ENCODE measurements around the gene EPHA7. TPM values are rescaled to one million over a fixed set of nuclear protein-coding genes. Genes with fewer than 3 reads are reported as not detected.

The EPHA7 gene
- total and polyA plus RNA-seq, 2 of the 13 experiments (the other 11 are each of a cell fraction or from before 2014, with no cell fraction given) = not detected

DNA sequence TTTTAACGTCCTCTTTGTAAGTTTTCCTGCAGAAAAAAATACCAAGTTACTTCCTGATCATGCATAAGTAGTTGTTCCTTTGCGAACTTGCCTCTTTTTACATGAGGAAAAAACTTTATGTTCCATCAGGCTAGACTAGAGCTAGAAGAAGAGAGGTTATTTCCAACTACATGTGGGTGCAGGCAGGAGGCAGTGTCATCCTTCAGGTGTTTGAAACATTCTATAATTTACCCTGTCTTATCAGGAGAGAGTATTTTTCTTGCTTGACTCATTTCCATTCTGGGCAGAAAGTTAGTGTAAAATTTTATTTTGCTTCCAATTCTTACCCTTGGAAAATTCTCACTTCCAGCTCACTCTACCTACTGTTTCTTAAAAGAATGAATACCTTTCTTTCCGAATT is 28.5 kb upstream of the EPHA7 start:
- no peaks in the 10 kb centered on the region for H4K20me1 ChIP-seq (ENCODE audit: insufficient read depth, low read length)
- no peaks in the 10 kb centered on the region for H3K79me2 ChIP-seq (ENCODE audit: insufficient read depth, low read length)
- FAIRE-seq (no peak), ATAC-seq (no peak), DNase-seq (ENCODE audit: low spot score) (no peak)
- POLR2A ChIA-PET = no interaction called here
- no peak overlapping the region for H3K9ac ChIP-seq (ENCODE audit: insufficient read depth, low read depth, low read length)
- intact Hi-C loops (cut with micrococcal nuclease; ENCODE audit: unreplicated experiment) (no loop called here), in situ Hi-C loops (cut with HindIII; ENCODE audit: extremely low pct_ligation_motif_present, low pct_unique_long_range_greater_than_20kb) (no loop called here)
- H3K36me3 ChIP-seq (replicated peaks in 1 of 2; ENCODE audit: control insufficient read depth in 1 of 2, insufficient read depth in 2 of 2, low read length in 2 of 2) = no peaks in the 10 kb centered on the region
- CTCF ChIA-PET (ENCODE audit: low intra/inter-chr PET ratio, low total read pairs) = no interaction called here
- H3K9me3 ChIP-seq (ENCODE audit: low read length) = no peaks in the 10 kb centered on the region
- H3K27ac ChIP-seq (ENCODE audit: extremely low read length, insufficient read depth, low read length) = no peak overlapping the region
- no peak overlapping the region for H2AFZ ChIP-seq (ENCODE audit: low read length)
- no peak overlapping the region for H3K4me3 ChIP-seq (replicated peaks in 1 of 3; ENCODE audit: insufficient read depth in 1 of 3, low read depth in 2 of 3, low read length in 3 of 3)
- H3K27me3 ChIP-seq (ENCODE audit: control insufficient read depth in 1 of 2, insufficient read depth in 2 of 2, low read length in 2 of 2) = no peaks in the 10 kb centered on the region
- no peak overlapping the region for H3K4me2 ChIP-seq (ENCODE audit: low read depth, low read length)
- no TSS peak for BruUV-seq (replicated peaks)
- H3K4me1 ChIP-seq (ENCODE audit: insufficient read depth, low read length) = no peaks in the 10 kb centered on the region
- under 1% methylated on average over 3 of the region's 3 CpGs for WGBS (ENCODE audit: low lambda C conversion rate)
- TF ChIP-seq KLF12 (CRISPR knock-in tag; IDR thresholded peaks at IDR 0.05; ENCODE audit: borderline replicate concordance) (no peak), ZNF772 (CRISPR knock-in tag; IDR thresholded peaks at IDR 0.05) (no peak), ATF7-NPFF (CRISPR knock-in tag; IDR thresholded peaks at IDR 0.05; ENCODE audit: low read depth) (no peak), ZNF598 (CRISPR knock-in tag; IDR thresholded peaks at IDR 0.05; ENCODE audit: borderline replicate concordance) (no peak)
- TF ChIP-seq, protein P1, sequence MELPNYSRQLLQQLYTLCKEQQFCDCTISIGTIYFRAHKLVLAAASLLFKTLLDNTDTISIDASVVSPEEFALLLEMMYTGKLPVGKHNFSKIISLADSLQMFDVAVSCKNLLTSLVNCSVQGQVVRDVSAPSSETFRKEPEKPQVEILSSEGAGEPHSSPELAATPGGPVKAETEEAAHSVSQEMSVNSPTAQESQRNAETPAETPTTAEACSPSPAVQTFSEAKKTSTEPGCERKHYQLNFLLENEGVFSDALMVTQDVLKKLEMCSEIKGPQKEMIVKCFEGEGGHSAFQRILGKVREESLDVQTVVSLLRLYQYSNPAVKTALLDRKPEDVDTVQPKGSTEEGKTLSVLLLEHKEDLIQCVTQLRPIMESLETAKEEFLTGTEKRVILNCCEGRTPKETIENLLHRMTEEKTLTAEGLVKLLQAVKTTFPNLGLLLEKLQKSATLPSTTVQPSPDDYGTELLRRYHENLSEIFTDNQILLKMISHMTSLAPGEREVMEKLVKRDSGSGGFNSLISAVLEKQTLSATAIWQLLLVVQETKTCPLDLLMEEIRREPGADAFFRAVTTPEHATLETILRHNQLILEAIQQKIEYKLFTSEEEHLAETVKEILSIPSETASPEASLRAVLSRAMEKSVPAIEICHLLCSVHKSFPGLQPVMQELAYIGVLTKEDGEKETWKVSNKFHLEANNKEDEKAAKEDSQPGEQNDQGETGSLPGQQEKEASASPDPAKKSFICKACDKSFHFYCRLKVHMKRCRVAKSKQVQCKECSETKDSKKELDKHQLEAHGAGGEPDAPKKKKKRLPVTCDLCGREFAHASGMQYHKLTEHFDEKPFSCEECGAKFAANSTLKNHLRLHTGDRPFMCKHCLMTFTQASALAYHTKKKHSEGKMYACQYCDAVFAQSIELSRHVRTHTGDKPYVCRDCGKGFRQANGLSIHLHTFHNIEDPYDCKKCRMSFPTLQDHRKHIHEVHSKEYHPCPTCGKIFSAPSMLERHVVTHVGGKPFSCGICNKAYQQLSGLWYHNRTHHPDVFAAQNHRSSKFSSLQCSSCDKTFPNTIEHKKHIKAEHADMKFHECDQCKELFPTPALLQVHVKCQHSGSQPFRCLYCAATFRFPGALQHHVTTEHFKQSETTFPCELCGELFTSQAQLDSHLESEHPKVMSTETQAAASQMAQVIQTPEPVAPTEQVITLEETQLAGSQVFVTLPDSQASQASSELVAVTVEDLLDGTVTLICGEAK (IDR thresholded peaks at IDR 0.05) = no peak
- TF ChIP-seq, protein P1 (CRISPR knock-in tag; IDR thresholded peaks at IDR 0.05) = no peak
- TF ChIP-seq, protein P2, sequence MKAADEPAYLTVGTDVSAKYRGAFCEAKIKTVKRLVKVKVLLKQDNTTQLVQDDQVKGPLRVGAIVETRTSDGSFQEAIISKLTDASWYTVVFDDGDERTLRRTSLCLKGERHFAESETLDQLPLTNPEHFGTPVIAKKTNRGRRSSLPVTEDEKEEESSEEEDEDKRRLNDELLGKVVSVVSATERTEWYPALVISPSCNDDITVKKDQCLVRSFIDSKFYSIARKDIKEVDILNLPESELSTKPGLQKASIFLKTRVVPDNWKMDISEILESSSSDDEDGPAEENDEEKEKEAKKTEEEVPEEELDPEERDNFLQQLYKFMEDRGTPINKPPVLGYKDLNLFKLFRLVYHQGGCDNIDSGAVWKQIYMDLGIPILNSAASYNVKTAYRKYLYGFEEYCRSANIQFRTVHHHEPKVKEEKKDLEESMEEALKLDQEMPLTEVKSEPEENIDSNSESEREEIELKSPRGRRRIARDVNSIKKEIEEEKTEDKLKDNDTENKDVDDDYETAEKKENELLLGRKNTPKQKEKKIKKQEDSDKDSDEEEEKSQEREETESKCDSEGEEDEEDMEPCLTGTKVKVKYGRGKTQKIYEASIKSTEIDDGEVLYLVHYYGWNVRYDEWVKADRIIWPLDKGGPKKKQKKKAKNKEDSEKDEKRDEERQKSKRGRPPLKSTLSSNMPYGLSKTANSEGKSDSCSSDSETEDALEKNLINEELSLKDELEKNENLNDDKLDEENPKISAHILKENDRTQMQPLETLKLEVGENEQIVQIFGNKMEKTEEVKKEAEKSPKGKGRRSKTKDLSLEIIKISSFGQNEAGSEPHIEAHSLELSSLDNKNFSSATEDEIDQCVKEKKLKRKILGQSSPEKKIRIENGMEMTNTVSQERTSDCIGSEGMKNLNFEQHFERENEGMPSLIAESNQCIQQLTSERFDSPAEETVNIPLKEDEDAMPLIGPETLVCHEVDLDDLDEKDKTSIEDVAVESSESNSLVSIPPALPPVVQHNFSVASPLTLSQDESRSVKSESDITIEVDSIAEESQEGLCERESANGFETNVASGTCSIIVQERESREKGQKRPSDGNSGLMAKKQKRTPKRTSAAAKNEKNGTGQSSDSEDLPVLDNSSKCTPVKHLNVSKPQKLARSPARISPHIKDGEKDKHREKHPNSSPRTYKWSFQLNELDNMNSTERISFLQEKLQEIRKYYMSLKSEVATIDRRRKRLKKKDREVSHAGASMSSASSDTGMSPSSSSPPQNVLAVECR (CRISPR knock-in tag; IDR thresholded peaks at IDR 0.05; ENCODE audit: borderline replicate concordance) = no peak
